Thoracic aorta (tissue), 2 donors: ENCODE data around the gene SCCPDH. TPM values are rescaled to one million over a fixed set of nuclear protein-coding genes. Genes with fewer than 3 reads are reported as not detected.

Source experiments
- ATAC-seq: fragments of 150-250 bp; one replicate; pipeline ENCODE4 v1.8.0; 2017; ENCODE audit warnings: low read depth; ENCODE audit not compliant: insufficient number of reproducible peaks, low FRiP score
- DNase-seq: peaks from one replicate; pipeline ENCODE4 v3.0.0-alpha.2; 2020; ENCODE audit warnings: low spot score
- H3K27ac ChIP-seq, 2 donors: fragments of 200-600 bp; sonication (generic); 1 replicate in 1 of 2; 2 replicates in 1 of 2; pipeline ENCODE4 v1.5.1; 2016; ENCODE audit warnings: mild to moderate bottlenecking in 2 of 2, moderate library complexity in 2 of 2
- H3K27me3 ChIP-seq: fragments of 200-600 bp; sonication (generic); replicated peaks from 2 replicates; pipeline ENCODE4 v1.6.0; 2016; ENCODE audit warnings: mild to moderate bottlenecking; ENCODE audit not compliant: insufficient read depth
- H3K36me3 ChIP-seq: fragments of 200-600 bp; sonication (generic); one replicate; pipeline ENCODE4 v1.5.1; 2016
- H3K4me1 ChIP-seq, 2 donors: fragments of 200-600 bp; sonication (generic); 1 replicate in 1 of 2; 2 replicates in 1 of 2; pipeline versions ENCODE4 v1.5.1 to v1.6.0; 2016; ENCODE audit warnings: low read depth in 2 of 2, mild to moderate bottlenecking in 1 of 2; ENCODE audit not compliant: control insufficient read depth in 1 of 2
- H3K4me3 ChIP-seq: fragments of 200-600 bp; sonication (generic); 2 replicates; pipeline ENCODE4 v1.5.1; 2016; ENCODE audit warnings: mild to moderate bottlenecking
- H3K9me3 ChIP-seq: fragments of 200-600 bp; sonication (generic); 2 replicates; pipeline ENCODE4 v1.5.1; 2016
- CTCF ChIP-seq: fragments of 200-600 bp; sonication (generic); IDR thresholded peaks from one replicate; pipeline ENCODE4 v1.5.1; 2019; ENCODE audit warnings: antibody characterized with exemption
- total RNA-seq, 2 donors: library from RNA; depleted of rRNA; stranded (reverse); fragments of >200 nt; gene quantifications; one replicate each; pipeline versions ENCODE4 v1.1.0 to v1.2.3, GENCODE V29; 2016

The SCCPDH gene
- total RNA-seq, 2 donors from 2014 or later = 12.8 to 14.4 TPM

- H3K27me3 ChIP-seq = no peaks in the 10 kb centered on the region
- ATAC-seq (no peak), DNase-seq (no peak)
- H3K27ac ChIP-seq = no peak overlapping the region
- TF ChIP-seq CTCF = no peak
- peaks cover 0 to 9% of the 10 kb centered on the region in 2 donors for H3K4me1 ChIP-seq
- peaks cover 7% of the 10 kb centered on the region for H3K9me3 ChIP-seq
- H3K4me3 ChIP-seq = peak overlapping the region; percentile 63
- no peaks in the 10 kb centered on the region for H3K36me3 ChIP-seq
These were observed 25.6 kb upstream of the SCCPDH start for GRCh38 chr1:246698466-246699094.

- Histone ChIP-seq H3K9me3 (peaks cover 6% of the 10 kb centered on the region), H3K4me3 (peak overlapping the region; percentile 63), H3K4me1 (peaks cover 0 to 9% of the 10 kb centered on the region in 2 donors), H3K36me3 (no peaks in the 10 kb centered on the region), H3K27me3 (no peaks in the 10 kb centered on the region), H3K27ac (no peak overlapping the region)
- peak; percentile 62 for ATAC-seq
- peak; percentile 40 for DNase-seq
- TF ChIP-seq CTCF = peak; percentile 75
These were observed 25.0 kb upstream of the SCCPDH start for GRCh38 chr1:246699095-246699735.

DNA sequence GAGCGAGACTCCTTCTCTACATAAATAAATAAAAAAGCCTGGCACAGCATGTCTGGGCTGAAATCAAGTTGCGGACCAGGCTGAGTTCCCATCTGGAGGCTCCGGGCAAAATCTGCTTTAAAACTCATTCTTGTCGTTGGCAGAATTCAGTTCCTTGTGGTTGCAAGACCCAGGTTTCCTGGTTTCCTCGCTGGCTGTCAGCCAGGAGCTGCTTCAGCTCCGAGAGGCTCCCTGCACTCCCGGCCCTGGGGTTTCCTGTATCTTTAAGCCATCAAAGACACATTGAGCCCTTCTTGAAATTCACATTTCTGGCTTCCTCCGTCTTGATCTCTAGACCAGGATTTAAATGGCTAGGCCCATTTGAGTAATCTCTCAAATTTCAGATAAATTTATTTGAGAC, 20.6 kb upstream of the SCCPDH start:
- no peak for ATAC-seq
- Histone ChIP-seq H3K9me3 (no peaks in the 10 kb centered on the region), H3K36me3 (no peaks in the 10 kb centered on the region), H3K4me1 (peaks cover 0 to 9% of the 10 kb centered on the region in 2 donors), H3K27ac (no peak overlapping the region), H3K4me3 (no peak overlapping the region), H3K27me3 (no peaks in the 10 kb centered on the region)
- DNase-seq = no peak
- TF ChIP-seq CTCF = no peak

DNA sequence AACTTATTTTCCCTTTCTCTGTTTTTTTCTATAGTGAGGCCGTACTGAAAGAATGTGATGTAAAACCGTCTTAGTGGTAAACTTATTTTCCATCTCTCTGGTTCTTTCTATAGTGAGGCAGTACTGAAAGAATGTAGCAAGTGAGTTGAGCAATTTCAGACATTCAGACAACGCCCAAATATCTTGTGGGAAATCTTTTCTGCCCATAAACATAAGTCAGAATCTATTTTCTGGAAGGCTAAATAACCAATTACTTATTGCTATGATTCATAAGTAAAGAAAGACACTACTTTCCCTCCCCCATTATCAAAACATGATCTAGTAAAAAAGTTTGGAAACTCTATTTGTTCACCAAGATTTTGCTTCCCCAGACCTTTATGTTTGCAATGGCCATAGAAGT, 18.8 kb upstream of the SCCPDH start:
- no peaks in the 10 kb centered on the region for H3K9me3 ChIP-seq
- DNase-seq (no peak), ATAC-seq (no peak)
- no peaks in the 10 kb centered on the region for H3K36me3 ChIP-seq
- H3K4me3 ChIP-seq = no peak overlapping the region
- H3K4me1 ChIP-seq = no peaks in the 10 kb centered on the region
- no peak overlapping the region for H3K27ac ChIP-seq
- no peaks in the 10 kb centered on the region for H3K27me3 ChIP-seq
- TF ChIP-seq CTCF = no peak

DNA sequence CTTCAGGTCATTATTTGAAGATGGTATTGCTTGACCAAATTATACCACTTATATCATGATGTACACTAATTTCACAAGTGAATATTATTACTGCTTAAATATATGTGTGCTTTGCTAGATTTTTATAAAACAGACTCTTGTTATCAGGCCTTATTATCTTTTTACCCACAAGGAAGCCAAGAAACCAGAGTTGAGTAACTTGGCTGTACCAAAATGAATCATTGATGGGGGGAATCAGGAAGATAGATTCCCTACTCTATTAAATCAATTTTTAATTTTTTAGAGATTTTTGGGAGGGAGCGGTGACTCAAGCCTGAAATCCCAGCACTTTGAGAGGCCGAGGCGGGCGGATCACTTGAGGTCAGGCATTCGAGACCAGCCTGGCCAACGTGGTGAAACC, 16.0 kb upstream of the SCCPDH start:
- Histone ChIP-seq H3K27ac (no peak overlapping the region), H3K4me3 (no peak overlapping the region), H3K4me1 (no peaks in the 10 kb centered on the region), H3K27me3 (no peaks in the 10 kb centered on the region), H3K9me3 (no peaks in the 10 kb centered on the region), H3K36me3 (no peaks in the 10 kb centered on the region)
- TF ChIP-seq CTCF = no peak
- DNase-seq = no peak
- no peak for ATAC-seq
